Endothelial cell (in vitro differentiated cells): ENCODE results near the gene ACVRL1. TPM values are rescaled to one million over a fixed set of nuclear protein-coding genes. Genes with fewer than 3 reads are reported as not detected.

Source experiments
- DNase-seq: peaks from one replicate; pipeline ENCODE4 v3.0.0; 2021; ENCODE audit warnings: low spot score
- H3K27ac Mint-ChIP-seq: one replicate; pipeline ENCODE4 v1.8.0; 2021; ENCODE audit warnings: mixed read lengths, inconsistent platforms; ENCODE audit not compliant: unreplicated experiment
- H3K27me3 Mint-ChIP-seq: one replicate; pipeline ENCODE4 v1.8.0; 2021; ENCODE audit warnings: mild to moderate bottlenecking, moderate library complexity, mixed read lengths, inconsistent platforms; ENCODE audit not compliant: unreplicated experiment
- H3K36me3 Mint-ChIP-seq: one replicate; pipeline ENCODE4 v1.8.0; 2021; ENCODE audit warnings: mild to moderate bottlenecking, low read depth, mixed read lengths, inconsistent platforms; ENCODE audit not compliant: unreplicated experiment
- H3K4me1 Mint-ChIP-seq: one replicate; pipeline ENCODE4 v1.8.0; 2021; ENCODE audit warnings: mild to moderate bottlenecking, mixed read lengths, inconsistent platforms; ENCODE audit not compliant: unreplicated experiment
- H3K4me3 Mint-ChIP-seq: one replicate; pipeline ENCODE4 v1.8.0; 2021; ENCODE audit warnings: mild to moderate bottlenecking, mixed read lengths, inconsistent platforms; ENCODE audit not compliant: unreplicated experiment
- H3K9me3 Mint-ChIP-seq: one replicate; pipeline ENCODE4 v1.8.0; 2021; ENCODE audit warnings: mixed read lengths, inconsistent platforms; ENCODE audit not compliant: unreplicated experiment
- CTCF ChIP-seq: fragments of 200-600 bp; sonication (generic); IDR thresholded peaks from one replicate; pipeline ENCODE4 v1.5.0; 2021; ENCODE audit warnings: antibody characterized with exemption; ENCODE audit not compliant: unreplicated experiment
- total RNA-seq: library from RNA; stranded (reverse); fragmentation: NEBNext Ultra II Directional; extraction: Animal tissue kit (Norgen Biotek cat#: 25700); gene quantifications from one replicate; pipeline ENCODE4 v1.2.1, GENCODE V29; 2021; ENCODE audit not compliant: unreplicated experiment

ACVRL1 gene
- total RNA-seq, 1 donor from 2014 or later: 395 TPM

GRCh38 chr12:51951199-51951842 is 44.0 kb downstream of the ACVRL1 start, which contains the start of gene ACVR1B:
ACVR1B (plus strand) TSS chr12:51951699; CDS start chr12:51951744, 45 bp downstream.
- peak; percentile 85 for DNase-seq
- Mint-ChIP-seq H3K4me3 (peak within 1 kb of the TSS; percentile 96), H3K4me1 (peaks cover 28% of the 10 kb centered on the region), H3K27me3 (peaks cover 6% of the 10 kb centered on the region), H3K27ac (peak within 1 kb of the TSS; percentile 32), H3K36me3 (peaks cover 16% of the 10 kb centered on the region), H3K9me3 (no peaks in the 10 kb centered on the region)
- no peak for TF ChIP-seq CTCF

GRCh38 chr12:51951843-51952722 is 44.8 kb downstream of the ACVRL1 start:
- peak; percentile 33 for DNase-seq
- H3K27ac Mint-ChIP-seq: no peak overlapping the region
- H3K27me3 Mint-ChIP-seq: peaks cover 6% of the 10 kb centered on the region
- peak overlapping the region; percentile 96 for H3K4me3 Mint-ChIP-seq
- H3K36me3 Mint-ChIP-seq: peaks cover 16% of the 10 kb centered on the region
- H3K9me3 Mint-ChIP-seq: no peaks in the 10 kb centered on the region
- peaks cover 28% of the 10 kb centered on the region for H3K4me1 Mint-ChIP-seq
- no peak for TF ChIP-seq CTCF

- Mint-ChIP-seq H3K27me3 (peaks cover 6% of the 10 kb centered on the region), H3K9me3 (no peaks in the 10 kb centered on the region), H3K4me1 (peaks cover 28% of the 10 kb centered on the region), H3K36me3 (peaks cover 21% of the 10 kb centered on the region), H3K27ac (peak overlapping the region; percentile 30), H3K4me3 (peak overlapping the region; percentile 96)
- TF ChIP-seq CTCF: no peak
- DNase-seq: no peak
Observed at GRCh38 chr12:51953089-51953488, 45.8 kb downstream of the ACVRL1 start.

- DNase-seq: no peak
- H3K27me3 Mint-ChIP-seq: peaks cover 6% of the 10 kb centered on the region
- peaks cover 22% of the 10 kb centered on the region for H3K36me3 Mint-ChIP-seq
- peak overlapping the region; percentile 96 for H3K4me3 Mint-ChIP-seq
- peaks cover 28% of the 10 kb centered on the region for H3K4me1 Mint-ChIP-seq
- TF ChIP-seq CTCF: no peak
- no peak overlapping the region for H3K27ac Mint-ChIP-seq
- no peaks in the 10 kb centered on the region for H3K9me3 Mint-ChIP-seq
Observed at GRCh38 chr12:51953864-51954263, 46.6 kb downstream of the ACVRL1 start.
